H1 (cell line): ENCODE results near the gene INTS1.

ENCODE experiments used
- EP300 ChIP-seq, 2 experiments: IDR thresholded peaks; 1 replicate in 1 of 2; 2 replicates in 1 of 2; pipeline ENCODE4 v1.6.1; 2011 to 2012; ENCODE audit warnings: low read depth in 2 of 2, low read length in 2 of 2, mild to moderate bottlenecking in 2 of 2, borderline replicate concordance in 1 of 2, inconsistent platforms in 1 of 2, moderate library complexity in 1 of 2
- TF ChIP-seq, protein P1 (sequence below): IDR thresholded peaks from 2 replicates; pipeline ENCODE4 v1.6.1; 2012; ENCODE audit warnings: inconsistent platforms
- TF ChIP-seq, protein P2 (sequence below), 3 experiments: IDR thresholded peaks; 1 replicate in 2 of 3; 2 replicates in 1 of 3; pipeline versions ENCODE4 v1.5.1 to v1.6.1; 2011; ENCODE audit warnings: low read length in 3 of 3, mild to moderate bottlenecking in 3 of 3, inconsistent platforms in 2 of 3, low read depth in 1 of 3, moderate library complexity in 1 of 3; ENCODE audit not compliant: insufficient read depth in 1 of 3; ENCODE audit errors: control extremely low read depth in 1 of 3

DNA sequence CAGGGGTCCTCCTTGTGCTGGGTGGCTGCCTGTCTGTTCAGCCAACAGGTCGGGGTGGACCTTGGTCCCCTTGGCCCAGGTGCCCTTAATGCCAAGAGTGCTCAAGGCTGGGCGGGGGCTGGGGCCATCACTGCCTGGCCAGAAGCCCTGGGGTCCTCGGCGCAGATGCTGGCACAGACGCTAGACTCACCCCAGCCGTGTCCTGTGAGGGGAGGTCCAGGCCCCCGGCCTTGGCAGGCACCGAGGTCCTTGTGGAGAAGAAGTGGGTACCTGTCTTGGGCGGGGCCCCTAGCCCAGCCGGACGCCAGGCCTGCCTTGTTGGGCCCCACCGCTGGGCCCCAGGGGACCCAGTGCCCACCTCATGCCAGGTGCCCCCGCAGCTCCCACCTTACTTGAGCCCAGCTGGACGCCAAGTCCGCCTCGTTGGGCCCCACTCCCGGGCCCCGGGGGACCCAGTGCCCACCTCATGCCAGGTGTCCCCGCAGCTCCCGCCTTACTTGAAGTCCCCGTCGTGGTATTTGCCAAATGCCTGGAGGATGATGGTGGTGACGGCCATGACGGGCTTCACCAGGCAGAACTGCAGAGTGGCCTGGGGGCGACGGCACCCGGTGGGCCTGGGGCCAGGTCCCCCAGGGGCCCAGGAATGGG is 45.3 kb upstream of the INTS1 start:
- TF ChIP-seq, protein P1, sequence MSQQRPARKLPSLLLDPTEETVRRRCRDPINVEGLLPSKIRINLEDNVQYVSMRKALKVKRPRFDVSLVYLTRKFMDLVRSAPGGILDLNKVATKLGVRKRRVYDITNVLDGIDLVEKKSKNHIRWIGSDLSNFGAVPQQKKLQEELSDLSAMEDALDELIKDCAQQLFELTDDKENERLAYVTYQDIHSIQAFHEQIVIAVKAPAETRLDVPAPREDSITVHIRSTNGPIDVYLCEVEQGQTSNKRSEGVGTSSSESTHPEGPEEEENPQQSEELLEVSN = no peak
- TF ChIP-seq, protein P2, sequence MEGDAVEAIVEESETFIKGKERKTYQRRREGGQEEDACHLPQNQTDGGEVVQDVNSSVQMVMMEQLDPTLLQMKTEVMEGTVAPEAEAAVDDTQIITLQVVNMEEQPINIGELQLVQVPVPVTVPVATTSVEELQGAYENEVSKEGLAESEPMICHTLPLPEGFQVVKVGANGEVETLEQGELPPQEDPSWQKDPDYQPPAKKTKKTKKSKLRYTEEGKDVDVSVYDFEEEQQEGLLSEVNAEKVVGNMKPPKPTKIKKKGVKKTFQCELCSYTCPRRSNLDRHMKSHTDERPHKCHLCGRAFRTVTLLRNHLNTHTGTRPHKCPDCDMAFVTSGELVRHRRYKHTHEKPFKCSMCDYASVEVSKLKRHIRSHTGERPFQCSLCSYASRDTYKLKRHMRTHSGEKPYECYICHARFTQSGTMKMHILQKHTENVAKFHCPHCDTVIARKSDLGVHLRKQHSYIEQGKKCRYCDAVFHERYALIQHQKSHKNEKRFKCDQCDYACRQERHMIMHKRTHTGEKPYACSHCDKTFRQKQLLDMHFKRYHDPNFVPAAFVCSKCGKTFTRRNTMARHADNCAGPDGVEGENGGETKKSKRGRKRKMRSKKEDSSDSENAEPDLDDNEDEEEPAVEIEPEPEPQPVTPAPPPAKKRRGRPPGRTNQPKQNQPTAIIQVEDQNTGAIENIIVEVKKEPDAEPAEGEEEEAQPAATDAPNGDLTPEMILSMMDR (IDR thresholded peaks at IDR 0.05; ENCODE audit: control extremely low read depth in 1 of 3, insufficient read depth in 1 of 3, low read depth in 1 of 3, low read length in 3 of 3) = no peak
- TF ChIP-seq EP300 (IDR thresholded peaks at IDR 0.05; ENCODE audit: borderline replicate concordance in 1 of 2, low read depth in 2 of 2, low read length in 2 of 2) = no peak
